GM23338 (cell line): Measurements from ENCODE around the gene PLD6. TPM values are rescaled to one million over a fixed set of nuclear protein-coding genes. Genes with fewer than 3 reads are reported as not detected.

Experiments used
- ATAC-seq: fragments of 200-7000 bp; cut with Tn5 transposase; 3 replicates; pipeline ENCODE4 v1.9.1; 2020
- DNase-seq: peaks from one replicate; pipeline ENCODE4 v3.0.0-alpha.2; 2015; ENCODE audit warnings: low spot score
- H2AFZ ChIP-seq: fragments of 200-600 bp; sonication (generic); 2 replicates; pipeline ENCODE4 v1.8.0; 2016; ENCODE audit warnings: antibody characterized with exemption, mild to moderate bottlenecking, moderate library complexity
- H3F3A ChIP-seq: fragments of 200-600 bp; sonication (generic); replicated peaks from 2 replicates; pipeline ENCODE4 v1.8.0; 2017; ENCODE audit warnings: antibody characterized with exemption, mixed run types, low read depth
- H3K27ac ChIP-seq: fragments of 200-600 bp; sonication (generic); 2 replicates; pipeline ENCODE4 v1.6.1; 2016; ENCODE audit warnings: low read depth
- H3K27me3 ChIP-seq: fragments of 200-600 bp; sonication (generic); 2 replicates; pipeline ENCODE4 v1.8.0; 2016; ENCODE audit warnings: mild to moderate bottlenecking, mixed run types, moderate library complexity; ENCODE audit not compliant: insufficient read depth
- H3K36me3 ChIP-seq: fragments of 200-600 bp; sonication (generic); 2 replicates; pipeline ENCODE4 v1.8.0; 2016; ENCODE audit warnings: mild to moderate bottlenecking; ENCODE audit not compliant: insufficient read depth
- H3K4me1 ChIP-seq: fragments of 200-600 bp; sonication (generic); 2 replicates; pipeline ENCODE4 v1.8.0; 2016; ENCODE audit warnings: mild to moderate bottlenecking, moderate library complexity; ENCODE audit not compliant: insufficient read depth
- H3K4me2 ChIP-seq: fragments of 200-600 bp; sonication (generic); 2 replicates; pipeline ENCODE4 v1.7.1; 2017; ENCODE audit warnings: mixed run types
- H3K4me3 ChIP-seq: fragments of 200-600 bp; sonication (generic); 2 replicates; pipeline ENCODE4 v1.6.1; 2016; ENCODE audit warnings: mixed run types
- H3K79me2 ChIP-seq: fragments of 200-600 bp; sonication (generic); replicated peaks from 2 replicates; pipeline ENCODE4 v1.8.0; 2017; ENCODE audit warnings: mild to moderate bottlenecking; ENCODE audit not compliant: insufficient read depth
- H3K9me2 ChIP-seq: fragments of 200-600 bp; sonication (generic); 2 replicates; pipeline ENCODE4 v1.8.0; 2017; ENCODE audit not compliant: insufficient read depth
- H4K20me1 ChIP-seq: fragments of 200-600 bp; sonication (generic); replicated peaks from 2 replicates; pipeline ENCODE4 v1.8.0; 2017; ENCODE audit warnings: mild to moderate bottlenecking; ENCODE audit not compliant: insufficient read depth
- H3K27ac Mint-ChIP-seq: 2 replicates; pipeline ENCODE4 v1.8.0; 2020; ENCODE audit warnings: inconsistent platforms, mild to moderate bottlenecking, moderate library complexity, mixed read lengths
- H3K27me3 Mint-ChIP-seq: 3 replicates; pipeline ENCODE4 v1.8.0; 2022; ENCODE audit warnings: low read depth, mild to moderate bottlenecking, moderate library complexity, mixed read lengths, inconsistent platforms; ENCODE audit not compliant: insufficient read depth, poor library complexity
- H3K36me3 Mint-ChIP-seq: 3 replicates; pipeline ENCODE4 v1.8.0; 2021; ENCODE audit warnings: low read depth, mild to moderate bottlenecking, inconsistent platforms, moderate library complexity, mixed read lengths
- H3K4me1 Mint-ChIP-seq: 3 replicates; pipeline ENCODE4 v1.8.0; 2020; ENCODE audit warnings: mild to moderate bottlenecking, inconsistent platforms, mixed read lengths
- H3K4me3 Mint-ChIP-seq: 3 replicates; pipeline ENCODE4 v1.8.0; 2021; ENCODE audit warnings: moderate library complexity, mild to moderate bottlenecking, inconsistent platforms, mixed read lengths
- H3K9me3 Mint-ChIP-seq: 3 replicates; pipeline ENCODE4 v1.8.0; 2020; ENCODE audit warnings: moderate library complexity, mild to moderate bottlenecking, inconsistent platforms, mixed read lengths
- EZH2 ChIP-seq: fragments of 200-600 bp; sonication (generic); IDR thresholded peaks from one replicate; pipeline ENCODE4 v1.8.0; 2017; ENCODE audit warnings: antibody characterized with exemption, mild to moderate bottlenecking, low read depth; ENCODE audit not compliant: unreplicated experiment
- POLR2AphosphoS5 ChIP-seq: IDR thresholded peaks from 2 replicates; pipeline ENCODE4 v1.6.1; 2016; ENCODE audit warnings: antibody characterized with exemption, low read depth
- polyA plus RNA-seq: library from polyadenylated mRNA; unstranded; fragments of >200 nt; fragmentation: Nextera tagmentation; extraction: Ambion mirVana; gene quantifications from 2 replicates; pipeline ENCODE4 v1.2.1, GENCODE V29; 2016
- total RNA-seq: library from RNA; depleted of rRNA; stranded (reverse); fragments of >200 nt; shearing (Covaris generic); gene quantifications from 2 replicates; pipeline ENCODE4 v1.2.3, GENCODE V29; 2014
- TF ChIP-seq, protein P1 (sequence below), 2 experiments: fragments of 200-600 bp in 1 of 2; sonication (generic) in 1 of 2; conservative IDR thresholded peaks; 2 replicates each; pipeline versions ENCODE4 v1.5.1 to v1.6.1; 2016 to 2017; ENCODE audit warnings: antibody characterized with exemption in 2 of 2, low read depth in 2 of 2, mild to moderate bottlenecking in 2 of 2, moderate library complexity in 1 of 2

PLD6 gene
- total and polyA plus RNA-seq, 2 experiments from 2014 or later, result not detected

DNA sequence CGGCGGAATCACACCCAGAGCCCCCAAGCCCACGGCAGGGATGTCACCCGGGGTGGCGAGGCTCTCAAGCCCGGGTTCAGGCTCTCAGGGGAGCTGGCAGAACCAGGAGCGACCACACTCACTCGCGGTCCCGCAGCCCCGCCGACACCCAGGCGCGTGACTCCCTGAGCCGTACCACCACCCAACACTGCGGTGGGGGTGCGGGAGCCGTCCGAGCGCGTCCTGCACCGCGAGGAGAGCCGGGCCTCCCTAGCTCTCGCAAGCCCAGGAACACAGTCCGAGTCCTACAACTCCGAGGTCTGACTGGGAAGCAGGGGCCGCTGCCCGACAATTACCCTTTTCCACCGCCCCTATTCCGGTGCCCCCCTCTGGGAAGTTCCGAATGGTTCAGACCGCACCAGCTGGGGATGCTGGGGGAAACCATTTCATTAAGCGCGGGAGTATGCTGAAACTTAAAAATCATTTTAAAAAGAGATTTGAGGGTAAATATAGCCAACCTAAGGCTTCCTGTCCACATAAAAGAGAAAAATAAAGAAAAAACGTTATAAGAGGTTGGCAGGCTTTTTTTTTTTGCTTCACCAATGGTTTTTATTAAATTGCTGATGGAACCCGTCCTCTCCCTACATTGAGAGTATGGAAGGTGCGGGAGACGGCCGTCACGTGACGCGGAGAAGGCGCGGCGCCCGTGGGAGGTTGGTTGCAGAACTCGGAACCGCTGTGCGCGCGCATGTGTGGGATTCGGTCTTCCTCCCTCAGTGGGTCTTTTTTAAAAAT is 31.1 kb upstream of the PLD6 start, which contains the start of gene FLCN:
Gene FLCN, minus strand, starts transcription at position 143 of the 774 bp plus-strand sequence. CDS start 9,031 bp downstream, outside the sequence.
- H3K27me3 ChIP-seq, result no peaks in the 10 kb centered on the region
- H3F3A ChIP-seq, result 0 out of 2 replicates have a peak, but pooled peaks cover 5% of the 10 kb centered on the region
- no peaks in the 10 kb centered on the region for H3K36me3 ChIP-seq
- peak within 1 kb of the TSS; percentile 78 for H3K4me2 ChIP-seq
- Mint-ChIP-seq H3K27ac (peak within 1 kb of the TSS; percentile 100), H3K9me3 (no peaks in the 10 kb centered on the region), H3K4me1 (peaks cover 16% of the 10 kb centered on the region), H3K36me3 (peaks cover 7% of the 10 kb centered on the region), H3K27me3 (peaks cover 11% of the 10 kb centered on the region), H3K4me3 (peak within 1 kb of the TSS; percentile 98)
- H3K9me2 ChIP-seq, result no peaks in the 10 kb centered on the region
- H3K4me3 ChIP-seq, result peak within 1 kb of the TSS; percentile 98
- peak within 1 kb of the TSS; percentile 56 for H2AFZ ChIP-seq
- peak; percentile 92 for ATAC-seq
- peaks cover 10% of the 10 kb centered on the region for H3K4me1 ChIP-seq
- TF ChIP-seq, protein P1, sequence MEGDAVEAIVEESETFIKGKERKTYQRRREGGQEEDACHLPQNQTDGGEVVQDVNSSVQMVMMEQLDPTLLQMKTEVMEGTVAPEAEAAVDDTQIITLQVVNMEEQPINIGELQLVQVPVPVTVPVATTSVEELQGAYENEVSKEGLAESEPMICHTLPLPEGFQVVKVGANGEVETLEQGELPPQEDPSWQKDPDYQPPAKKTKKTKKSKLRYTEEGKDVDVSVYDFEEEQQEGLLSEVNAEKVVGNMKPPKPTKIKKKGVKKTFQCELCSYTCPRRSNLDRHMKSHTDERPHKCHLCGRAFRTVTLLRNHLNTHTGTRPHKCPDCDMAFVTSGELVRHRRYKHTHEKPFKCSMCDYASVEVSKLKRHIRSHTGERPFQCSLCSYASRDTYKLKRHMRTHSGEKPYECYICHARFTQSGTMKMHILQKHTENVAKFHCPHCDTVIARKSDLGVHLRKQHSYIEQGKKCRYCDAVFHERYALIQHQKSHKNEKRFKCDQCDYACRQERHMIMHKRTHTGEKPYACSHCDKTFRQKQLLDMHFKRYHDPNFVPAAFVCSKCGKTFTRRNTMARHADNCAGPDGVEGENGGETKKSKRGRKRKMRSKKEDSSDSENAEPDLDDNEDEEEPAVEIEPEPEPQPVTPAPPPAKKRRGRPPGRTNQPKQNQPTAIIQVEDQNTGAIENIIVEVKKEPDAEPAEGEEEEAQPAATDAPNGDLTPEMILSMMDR (conservative IDR thresholded peaks at IDR 0.05; ENCODE audit: low read depth in 2 of 2), result no peak
- TF ChIP-seq POLR2AphosphoS5, result peak; percentile 85
- peaks cover 11% of the 10 kb centered on the region; the same call in 1 of the 2 replicates for H4K20me1 ChIP-seq
- H3K79me2 ChIP-seq, result peaks cover 43% of the 10 kb centered on the region
- H3K27ac ChIP-seq, result peak within 1 kb of the TSS; percentile 75
- DNase-seq, result peak; percentile 84

DNA sequence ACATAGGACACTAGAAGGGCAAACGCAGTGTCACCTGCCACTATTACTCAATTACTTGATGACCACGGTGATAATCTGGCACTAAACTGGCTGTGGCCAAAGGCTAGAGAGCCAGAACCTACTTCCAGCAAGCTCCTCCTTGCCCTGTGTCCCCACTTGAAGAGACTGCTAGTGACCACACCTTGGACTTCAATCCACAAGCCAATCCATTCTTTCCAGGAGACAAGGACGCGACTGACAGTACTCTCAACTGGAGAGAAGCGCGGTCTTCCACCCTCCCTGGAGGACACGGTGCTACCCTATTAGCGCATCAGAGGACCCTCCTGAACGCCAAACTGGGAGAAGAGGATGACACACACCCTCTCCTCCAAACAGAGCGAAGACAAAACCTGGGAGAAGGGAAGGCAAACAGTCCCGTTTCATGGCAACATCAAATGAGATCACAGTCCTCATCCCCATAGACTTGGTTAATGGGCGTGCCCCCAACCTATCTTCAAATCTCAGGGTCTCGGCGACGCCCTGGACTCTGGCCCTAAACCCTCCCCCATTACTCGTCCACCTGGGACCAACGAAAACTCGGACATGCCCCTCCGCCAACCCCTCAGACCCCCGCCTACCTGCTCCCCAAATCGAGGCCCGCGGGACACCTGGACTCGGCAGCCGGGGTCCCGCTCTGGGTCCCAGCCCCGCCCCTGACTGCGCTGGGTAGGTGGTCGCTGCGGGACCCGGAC is 30.3 kb upstream of the PLD6 start:
- Mint-ChIP-seq H3K27me3 (peaks cover 11% of the 10 kb centered on the region), H3K9me3 (no peaks in the 10 kb centered on the region), H3K4me1 (peaks cover 16% of the 10 kb centered on the region), H3K36me3 (peaks cover 10% of the 10 kb centered on the region), H3K27ac (peak overlapping the region; percentile 97), H3K4me3 (peak overlapping the region; percentile 98)
- H3K4me2 ChIP-seq, result peak overlapping the region; percentile 78
- H3K4me3 ChIP-seq, result peak overlapping the region; percentile 98
- H4K20me1 ChIP-seq, result peaks cover 11% of the 10 kb centered on the region; the same call in 1 of the 2 replicates
- no peak overlapping the region for H3K27ac ChIP-seq
- peak overlapping the region; percentile 56; the same call in 1 of the 2 replicates for H2AFZ ChIP-seq
- H3K79me2 ChIP-seq, result peaks cover 43% of the 10 kb centered on the region
- peaks cover 10% of the 10 kb centered on the region for H3K4me1 ChIP-seq
- 0 out of 2 replicates have a peak, but pooled peaks cover 5% of the 10 kb centered on the region for H3F3A ChIP-seq
- ATAC-seq, result peak; percentile 58
- TF ChIP-seq POLR2AphosphoS5, result no peak
- TF ChIP-seq EZH2, result no peak
- TF ChIP-seq, protein P1 (conservative IDR thresholded peaks at IDR 0.05; ENCODE audit: low read depth in 2 of 2), result no peak
- DNase-seq, result peak; percentile 56
- no peaks in the 10 kb centered on the region for H3K36me3 ChIP-seq
- H3K9me2 ChIP-seq, result no peaks in the 10 kb centered on the region
- no peaks in the 10 kb centered on the region for H3K27me3 ChIP-seq
